ENCODE measurements around the gene IL17A. TPM values are rescaled to one million over a fixed set of nuclear protein-coding genes. Genes with fewer than 3 reads are reported as not detected.

The IL17A gene
- total RNA-seq, 3 donors from 2014 or later = not detected

- Histone ChIP-seq H3K9me3 (no peaks in the 10 kb centered on the region), H3K4me1 (no peaks in the 10 kb centered on the region), H3K27ac (no peak overlapping the region), H3K27me3 (no peaks in the 10 kb centered on the region), H3K36me3 (no peaks in the 10 kb centered on the region), H3K4me3 (no peak overlapping the region)
- intact Hi-C loops (cut with DNase I; ENCODE audit: low total_unique reads) = no loop called here
- TF ChIP-seq POLR2AphosphoS5 (IDR thresholded peaks at IDR 0.05) (no peak), CTCF (IDR thresholded peaks at IDR 0.05) (no peak), POLR2A (IDR thresholded peaks at IDR 0.05) (no peak)
- no peak for DNase-seq (ENCODE audit: low spot score in 2 of 2)
Observed at GRCh38 chr6:52177961-52178360, 8.2 kb upstream of the IL17A start.

- H3K27ac ChIP-seq = no peak overlapping the region
- H3K36me3 ChIP-seq = no peaks in the 10 kb centered on the region
- no peaks in the 10 kb centered on the region for H3K27me3 ChIP-seq
- no peaks in the 10 kb centered on the region for H3K4me1 ChIP-seq
- TF ChIP-seq POLR2A (IDR thresholded peaks at IDR 0.05) = no peak
- TF ChIP-seq POLR2AphosphoS5 (IDR thresholded peaks at IDR 0.05) = no peak
- no peak for TF ChIP-seq CTCF (IDR thresholded peaks at IDR 0.05)
- intact Hi-C loops (cut with DNase I; ENCODE audit: low total_unique reads) = no loop called here
- H3K9me3 ChIP-seq = no peaks in the 10 kb centered on the region
- no peak overlapping the region for H3K4me3 ChIP-seq
- DNase-seq (ENCODE audit: low spot score in 2 of 2) = no peak
Observed at GRCh38 chr6:52180787-52181558, 5.2 kb upstream of the IL17A start.

- Histone ChIP-seq H3K4me1 (no peaks in the 10 kb centered on the region), H3K4me3 (no peak overlapping the region), H3K9me3 (no peaks in the 10 kb centered on the region), H3K36me3 (no peaks in the 10 kb centered on the region), H3K27me3 (no peaks in the 10 kb centered on the region), H3K27ac (no peak overlapping the region)
- intact Hi-C loops (cut with DNase I; ENCODE audit: low total_unique reads) = no loop called here
- TF ChIP-seq CTCF (IDR thresholded peaks at IDR 0.05) (no peak), POLR2A (IDR thresholded peaks at IDR 0.05) (no peak), POLR2AphosphoS5 (IDR thresholded peaks at IDR 0.05) (no peak)
- DNase-seq (ENCODE audit: low spot score in 2 of 2) = no peak
Observed at GRCh38 chr6:52183131-52183713, 3.0 kb upstream of the IL17A start.

- intact Hi-C loops (cut with DNase I; ENCODE audit: low total_unique reads) = no loop called here
- Histone ChIP-seq H3K36me3 (no peaks in the 10 kb centered on the region), H3K9me3 (no peaks in the 10 kb centered on the region), H3K27ac (no peak overlapping the region), H3K4me3 (no peak overlapping the region), H3K27me3 (no peaks in the 10 kb centered on the region), H3K4me1 (no peaks in the 10 kb centered on the region)
- DNase-seq (ENCODE audit: low spot score in 2 of 2) = no peak
- no peak for TF ChIP-seq CTCF (IDR thresholded peaks at IDR 0.05)
- TF ChIP-seq POLR2A (IDR thresholded peaks at IDR 0.05) = no peak
- no peak for TF ChIP-seq POLR2AphosphoS5 (IDR thresholded peaks at IDR 0.05)
Observed at GRCh38 chr6:52186480-52186879, 305 bp downstream of the IL17A start.

GRCh38 chr6:52187098-52187497 is 923 bp downstream of the IL17A start:
- DNase-seq (ENCODE audit: low spot score in 2 of 2) = no peak
- TF ChIP-seq POLR2A (IDR thresholded peaks at IDR 0.05) = no peak
- TF ChIP-seq CTCF (IDR thresholded peaks at IDR 0.05) = no peak
- no peak for TF ChIP-seq POLR2AphosphoS5 (IDR thresholded peaks at IDR 0.05)
- Histone ChIP-seq H3K9me3 (no peaks in the 10 kb centered on the region), H3K27me3 (no peaks in the 10 kb centered on the region), H3K27ac (no peak overlapping the region), H3K36me3 (no peaks in the 10 kb centered on the region), H3K4me1 (no peaks in the 10 kb centered on the region), H3K4me3 (no peak overlapping the region)
- intact Hi-C loops (cut with DNase I; ENCODE audit: low total_unique reads) = no loop called here

All from breast epithelium (tissue), 4 donors.